Ammon's horn (tissue), 1 donor: ENCODE data around the gene OBSL1.

Experiments used
- DNase-seq: peaks from one replicate; pipeline ENCODE4 v3.0.0-alpha.2; 2016; ENCODE audit warnings: low spot score

OBSL1 gene

GRCh38 chr2:219530048-219530963 lies 41.0 kb downstream of the OBSL1 start:
- DNase-seq: peak; percentile 93

GRCh38 chr2:219527472-219527871 lies 43.9 kb downstream of the OBSL1 start:
- DNase-seq: no peak

GRCh38 chr2:219527076-219527394 lies 44.3 kb downstream of the OBSL1 start:
- peak; percentile 54 for DNase-seq

GRCh38 chr2:219526320-219527075 lies 44.8 kb downstream of the OBSL1 start:
- DNase-seq: no peak

- no peak for DNase-seq
Observed at GRCh38 chr2:219525533-219526232, 45.7 kb downstream of the OBSL1 start.

GRCh38 chr2:219524817-219525216 lies 46.5 kb downstream of the OBSL1 start:
- DNase-seq: no peak

GRCh38 chr2:219523031-219523671 lies 48.2 kb downstream of the OBSL1 start:
- DNase-seq: no peak

GRCh38 chr2:219522111-219523030 lies 49.0 kb downstream of the OBSL1 start:
- no peak for DNase-seq

GRCh38 chr2:219521066-219521880 lies 50.1 kb downstream of the OBSL1 start:
- DNase-seq: no peak

- no peak for DNase-seq
Observed at GRCh38 chr2:219520079-219520478, 51.3 kb downstream of the OBSL1 start.

- no peak for DNase-seq
Observed at GRCh38 chr2:219519526-219519916, 51.8 kb downstream of the OBSL1 start.

- DNase-seq: no peak
Observed at GRCh38 chr2:219517954-219518778, 53.2 kb downstream of the OBSL1 start.

- no peak for DNase-seq
Observed at GRCh38 chr2:219516888-219517287, 54.5 kb downstream of the OBSL1 start.

GRCh38 chr2:219515874-219516629 lies 55.3 kb downstream of the OBSL1 start:
- no peak for DNase-seq

- no peak for DNase-seq
Observed at GRCh38 chr2:219514836-219515235, 56.5 kb downstream of the OBSL1 start.

- DNase-seq: no peak
Observed at GRCh38 chr2:219514196-219514761, 57.1 kb downstream of the OBSL1 start, which contains the start of gene ASIC4. ASIC4 (plus strand) TSS chr2:219514482; CDS start chr2:219514725, 243 bp downstream.

GRCh38 chr2:219513787-219514186 lies 57.6 kb downstream of the OBSL1 start:
- DNase-seq: no peak
